K562 (cell line): ENCODE measurements around the gene COL15A1. TPM values are rescaled to one million over a fixed set of nuclear protein-coding genes. Genes with fewer than 3 reads are reported as not detected.

Experiments
- ATAC-seq: fragments of 200-7000 bp; cut with Tn5 transposase; 3 replicates; pipeline ENCODE4 v1.9.1; 2020; ENCODE audit warnings: moderate library complexity
- BruUV-seq: library from RNA; stranded (reverse); fragments of 400-500 nt; replicated peaks from 2 replicates; lab custom pipeline; 2021; lab: Mats Ljungman, UMichigan
- CTCF ChIA-PET: fragments of 300-600 bp; formaldehyde crosslinking; extraction: SDS; loops from one replicate; lab custom pipeline; 2021; ENCODE audit warnings: low intra/inter-chr PET ratio; lab: Yijun Ruan, JAX
- POLR2A ChIA-PET: fragments of 300-600, 350-650 bp; sonication (Branson Sonifier 250); formaldehyde crosslinking; extraction: SDS; loops from one replicate; lab custom pipeline; 2021; ENCODE audit warnings: antibody characterized with exemption, inconsistent platforms; lab: Yijun Ruan, JAX
- DNase-seq, 4 experiments: peaks; one replicate each; pipeline versions ENCODE4 v3.0.0 to v3.0.0-alpha.2; 2011 to 2018; ENCODE audit warnings: low spot score in 3 of 4, mixed read lengths in 3 of 4; ENCODE audit errors: extremely low read depth in 1 of 4
- FAIRE-seq: peaks from 2 replicates; lab custom pipeline; 2011; peaks lifted over from hg19 to GRCh38; lab: Jason Lieb, UNC
- H2AFZ ChIP-seq: 2 replicates; pipeline ENCODE4 v1.6.0; 2011; ENCODE audit warnings: low read depth, low read length, control low read depth, inconsistent platforms
- H3K27ac ChIP-seq: fragments of 200-600 bp; 3 replicates; pipeline ENCODE4 v1.8.0; 2011; ENCODE audit warnings: low read depth, mild to moderate bottlenecking, control low read depth, inconsistent platforms, low read length, moderate library complexity, mixed read lengths; ENCODE audit errors: extremely low read depth
- H3K27me3 ChIP-seq, 2 experiments: fragments of 300-600 bp in 1 of 2; 2 replicates in 1 of 2; 3 replicates in 1 of 2; pipeline versions ENCODE4 v1.6.0 to v1.8.0; 2011; ENCODE audit warnings: inconsistent platforms in 2 of 2, low read length in 2 of 2, mild to moderate bottlenecking in 1 of 2, mixed read lengths in 1 of 2, moderate library complexity in 1 of 2; ENCODE audit not compliant: control insufficient read depth in 2 of 2, insufficient read depth in 2 of 2
- H3K36me3 ChIP-seq: fragments of 300-600 bp; 3 replicates; pipeline ENCODE4 v1.8.0; 2011; ENCODE audit warnings: mild to moderate bottlenecking, low read length, inconsistent platforms; ENCODE audit not compliant: control insufficient read depth, insufficient read depth
- H3K4me1 ChIP-seq, 2 experiments: fragments of 200-600 bp in 1 of 2; replicated peaks in 1 of 2; 2 replicates in 1 of 2; 3 replicates in 1 of 2; pipeline versions ENCODE4 v1.5.1 to v1.8.0; 2011; ENCODE audit warnings: inconsistent platforms in 2 of 2, low read length in 2 of 2, mild to moderate bottlenecking in 1 of 2, mixed read lengths in 1 of 2, moderate library complexity in 1 of 2; ENCODE audit not compliant: control insufficient read depth in 2 of 2, insufficient read depth in 2 of 2
- H3K4me2 ChIP-seq: 2 replicates; pipeline ENCODE4 v1.6.1; 2011; ENCODE audit warnings: low read length, control low read depth, inconsistent platforms, mixed read lengths; ENCODE audit not compliant: insufficient read depth
- H3K4me3 ChIP-seq: fragments of 200-600 bp; sonication (generic), shearing (Covaris generic); 2 replicates; pipeline ENCODE4 v1.5.1; 2016; ENCODE audit warnings: control low read depth, inconsistent platforms
- H3K79me2 ChIP-seq: fragments of 200-600 bp; 3 replicates; pipeline ENCODE4 v1.8.0; 2011; ENCODE audit warnings: low read length, inconsistent platforms; ENCODE audit not compliant: control insufficient read depth, insufficient read depth
- H3K9ac ChIP-seq, 2 experiments: 2 replicates each; pipeline versions ENCODE4 v1.6.0 to v1.6.1; 2011; ENCODE audit warnings: low read depth in 2 of 2, low read length in 2 of 2, control low read depth in 1 of 2, inconsistent platforms in 1 of 2, mild to moderate bottlenecking in 1 of 2, mixed read lengths in 1 of 2; ENCODE audit not compliant: insufficient read depth in 1 of 2
- H3K9me1 ChIP-seq: one replicate; pipeline ENCODE4 v1.6.0; 2011; ENCODE audit warnings: inconsistent platforms, mild to moderate bottlenecking, low read length, moderate library complexity; ENCODE audit not compliant: control insufficient read depth, insufficient read depth
- H3K9me3 ChIP-seq: replicated peaks from 2 replicates; pipeline ENCODE4 v1.5.1; 2011; ENCODE audit warnings: low read depth, low read length, inconsistent platforms; ENCODE audit not compliant: control insufficient read depth, insufficient read depth
- H4K20me1 ChIP-seq: replicated peaks from 2 replicates; pipeline ENCODE4 v1.6.1; 2011; ENCODE audit warnings: low read length, inconsistent platforms, mixed read lengths; ENCODE audit not compliant: control insufficient read depth, insufficient read depth
- E2F3 ChIP-seq: fragments of 250-450 bp; sonication (Bioruptor Pico); IDR thresholded peaks from 2 replicates; pipeline ENCODE4 v1.4.0; 2020; ENCODE audit warnings: mild to moderate bottlenecking
- GMEB1 ChIP-seq: fragments of 250-450 bp; sonication (Bioruptor Pico); IDR thresholded peaks from 2 replicates; pipeline ENCODE4 v1.4.0; 2020; ENCODE audit warnings: mild to moderate bottlenecking
- HNRNPLL ChIP-seq: fragments of 200-400 bp; formaldehyde crosslinking; IDR thresholded peaks from 2 replicates; pipeline ENCODE4 v1.6.1; 2017; ENCODE audit warnings: low read length, low read depth, mild to moderate bottlenecking; ENCODE audit not compliant: poor library complexity, severe bottlenecking
- KAT2B ChIP-seq: IDR thresholded peaks from one replicate; pipeline ENCODE4 v1.6.1; 2012; ENCODE audit warnings: low read depth, mild to moderate bottlenecking, control low read depth, inconsistent platforms, low read length, moderate library complexity
- MYC ChIP-seq, 2 experiments: fragments of 250-450 bp in 1 of 2; sonication (Bioruptor Pico) in 1 of 2; IDR thresholded peaks; 2 replicates each; pipeline versions ENCODE4 v1.5.1 to v1.6.1; 2012 to 2021; ENCODE audit warnings: low read depth in 2 of 2, borderline replicate concordance in 1 of 2, improper control_type of control experiment in 1 of 2, low read length in 1 of 2, mild to moderate bottlenecking in 1 of 2, moderate library complexity in 1 of 2
- POLR2AphosphoS5 ChIP-seq: IDR thresholded peaks from 2 replicates; pipeline ENCODE4 v1.6.1; 2011; ENCODE audit warnings: mild to moderate bottlenecking, low read depth, low read length, moderate library complexity; ENCODE audit not compliant: control insufficient read depth, insufficient read depth
- SP2 ChIP-seq: IDR thresholded peaks from 2 replicates; pipeline ENCODE4 v1.6.1; 2011; ENCODE audit warnings: mild to moderate bottlenecking, low read depth, low read length, moderate library complexity; ENCODE audit not compliant: poor library complexity, severe bottlenecking; ENCODE audit errors: extremely low read depth
- SREBF2 ChIP-seq: sonication (generic); formaldehyde crosslinking; IDR thresholded peaks from 2 replicates; pipeline ENCODE4 v1.4.0; 2020; ENCODE audit warnings: mild to moderate bottlenecking, missing genetic modification reagents
- TAF15 ChIP-seq: fragments of 200-400 bp; formaldehyde crosslinking; IDR thresholded peaks from 2 replicates; pipeline ENCODE4 v1.6.1; 2017; ENCODE audit warnings: mild to moderate bottlenecking, low read depth, low read length, moderate library complexity
- TGIF2 ChIP-seq: sonication (generic); formaldehyde crosslinking; IDR thresholded peaks from 2 replicates; pipeline ENCODE4 v1.8.1; 2022; ENCODE audit warnings: mild to moderate bottlenecking, missing genetic modification reagents, moderate library complexity
- ZBTB5 ChIP-seq: fragments of 450-650 bp; IDR thresholded peaks from 2 replicates; pipeline ENCODE4 v1.6.1; 2017; ENCODE audit warnings: antibody characterized with exemption
- ZNF133 ChIP-seq: fragments of 250-450 bp; sonication (Bioruptor Pico); IDR thresholded peaks from 2 replicates; pipeline ENCODE4 v1.4.0; 2020; ENCODE audit warnings: mild to moderate bottlenecking
- ZNF57 ChIP-seq: fragments of 450-650 bp; formaldehyde crosslinking; IDR thresholded peaks from 2 replicates; pipeline ENCODE4 v1.4.0; 2020; ENCODE audit warnings: mild to moderate bottlenecking, moderate library complexity
- ZNF609 ChIP-seq: sonication (generic); formaldehyde crosslinking; IDR thresholded peaks from 2 replicates; pipeline ENCODE4 v1.8.1; 2023; ENCODE audit warnings: missing genetic modification reagents, mild to moderate bottlenecking, borderline replicate concordance
- WGBS: fragments of 100-300 bp; shearing (Covaris generic); methylation state at CpG from one replicate; pipeline ENCODE4 v1.1.6; 2016; ENCODE audit warnings: low coverage, mixed read lengths; ENCODE audit not compliant: insufficient coverage; ENCODE audit errors: missing lambda C conversion rate; 5-methylcytosine and 5-hydroxymethylcytosine counted together
- in situ Hi-C: fragments of 300-500 bp; cut with MboI; formaldehyde crosslinking; loops from 4 replicates; pipeline ENCODE4 v1.15.0; 2018; ENCODE audit warnings: inconsistent platforms, mixed read lengths
- intact Hi-C: fragments of 100-400 bp; cut with micrococcal nuclease; formaldehyde crosslinking; loops from 2 replicates; pipeline ENCODE4 v1.14.2; 2022
- polyA plus RNA-seq, 8 experiments: library from polyadenylated mRNA; depleted of rRNA in 4 of 8; stranded (reverse) in 5 of 8; unstranded in 3 of 8; fragments of >200 nt; fragmentation: Nextera tagmentation in 2 of 8; fragmentation: Illumina TruSeq in 1 of 8; extraction: Ambion mirVana in 2 of 8; extraction: Trizol in 1 of 8; gene quantifications; 2 replicates each; pipeline versions ENCODE4 v1.2.1 to v1.2.3, GENCODE V29; 2011 to 2014; ENCODE audit warnings: inconsistent platforms in 1 of 8, missing spikeins in 1 of 8
- total RNA-seq, 7 experiments: library from RNA; depleted of rRNA in 6 of 7; stranded (reverse); fragments of >200 nt in 6 of 7; fragmentation: Illumina TruSeq in 2 of 7; extraction: Trizol in 2 of 7; gene quantifications; 2 replicates each; pipeline versions ENCODE4 v1.2.1 to v1.2.3, GENCODE V29; 2011 to 2021; ENCODE audit warnings: low replicate concordance in 1 of 7

Gene COL15A1
- total and polyA plus RNA-seq, 9 of the 15 experiments (the other 6 are each of a cell fraction or from before 2014, with no cell fraction given), result 0.46 to 5.1 (median 2.6) TPM

GRCh38 chr9:99054581-99054980 lies 110.9 kb downstream of the COL15A1 start:
- no peak for DNase-seq
- Histone ChIP-seq H3K79me2 (no peaks in the 10 kb centered on the region), H3K9me3 (no peaks in the 10 kb centered on the region), H3K4me2 (no peak overlapping the region), H3K9ac (no peak overlapping the region), H2AFZ (no peak overlapping the region), H4K20me1 (no peaks in the 10 kb centered on the region), H3K4me1 (peaks cover 19 to 64% of the 10 kb centered on the region in 2 experiments), H3K36me3 (no peaks in the 10 kb centered on the region), H3K9me1 (no peaks in the 10 kb centered on the region), H3K27me3 (no peaks in the 10 kb centered on the region), H3K4me3 (no peak overlapping the region), H3K27ac (no peak overlapping the region)
- FAIRE-seq, result no peak
- intact Hi-C loops, result no loop called here
- ATAC-seq, result no peak
- in situ Hi-C loops, result no loop called here
- no TSS peak for BruUV-seq
- ChIA-PET CTCF (no interaction called here), POLR2A (interaction anchor here (0.6 to 1.9 kb wide), 6 partner anchors 11 to 204 kb away, joined by 3 to 8 read pairs (median 3); no protein-coding TSS in a partner anchor)
- 54% methylated on average over 2 of the region's 2 CpGs for WGBS
- no peak for TF ChIP-seq POLR2AphosphoS5
- no peak for TF ChIP-seq SP2
- TF ChIP-seq TGIF2 (CRISPR knock-in tag), result no peak
- no peak for TF ChIP-seq SREBF2 (CRISPR knock-in tag)
- TF ChIP-seq MYC (IDR thresholded peaks at IDR 0.05; ENCODE audit: low read depth, low read length), result no peak
- TF ChIP-seq MYC (CRISPR knock-in tag; IDR thresholded peaks at IDR 0.05; ENCODE audit: borderline replicate concordance, low read depth), result no peak
- TF ChIP-seq ZNF609 (CRISPR knock-in tag), result no peak
- no peak for TF ChIP-seq GMEB1 (CRISPR knock-in tag)
- no peak for TF ChIP-seq ZBTB5
- no peak for TF ChIP-seq HNRNPLL
- no peak for TF ChIP-seq E2F3 (CRISPR knock-in tag)
- TF ChIP-seq TAF15, result no peak
- TF ChIP-seq ZNF133, result no peak
- no peak for TF ChIP-seq KAT2B
- TF ChIP-seq ZNF57 (CRISPR knock-in tag), result no peak
